Gastroesophageal sphincter (tissue), 4 donors: Measurements from ENCODE around the gene LAMA3. TPM values are rescaled to one million over a fixed set of nuclear protein-coding genes. Genes with fewer than 3 reads are reported as not detected.

Experiments
- ATAC-seq: fragments of 150-250 bp; one replicate; pipeline ENCODE4 v1.9.1; 2016; ENCODE audit warnings: mild to moderate bottlenecking, moderate library complexity
- H3K27ac ChIP-seq, 4 donors: fragments of 200-600 bp; sonication (generic) in 3 of 4; 1 replicate in 3 of 4; 2 replicates in 1 of 4; pipeline ENCODE4 v1.5.1; 2016 to 2019
- H3K27me3 ChIP-seq: fragments of 200-600 bp; sonication (generic); one replicate; pipeline ENCODE4 v1.5.1; 2019
- H3K36me3 ChIP-seq, 2 donors: fragments of 200-600 bp; sonication (generic); one replicate each; pipeline ENCODE4 v1.5.1; 2019; ENCODE audit warnings: control low read depth in 1 of 2
- H3K4me1 ChIP-seq, 3 donors: fragments of 200-600 bp; sonication (generic); 1 replicate in 2 of 3; 2 replicates in 1 of 3; pipeline ENCODE4 v1.5.1; 2016 to 2019; ENCODE audit warnings: control low read depth in 2 of 3
- H3K4me3 ChIP-seq, 2 donors: fragments of 200-600 bp; sonication (generic); one replicate each; pipeline ENCODE4 v1.5.1; 2019; ENCODE audit warnings: mild to moderate bottlenecking in 1 of 2, moderate library complexity in 1 of 2
- H3K9me3 ChIP-seq, 3 donors: fragments of 200-600 bp; sonication (generic); one replicate each; pipeline ENCODE4 v1.5.1; 2017 to 2019; ENCODE audit warnings: control low read depth in 2 of 3
- CTCF ChIP-seq, 4 experiments: fragments of 200-600 bp in 2 of 4; fragments of 450-650 bp in 2 of 4; sonication (generic) in 1 of 4; IDR thresholded peaks; one replicate each; pipeline ENCODE4 v1.5.1; 2017 to 2019; ENCODE audit warnings: antibody characterized with exemption in 4 of 4, mild to moderate bottlenecking in 2 of 4, moderate library complexity in 2 of 4
- EP300 ChIP-seq: sonication (generic); formaldehyde crosslinking; IDR thresholded peaks from one replicate; pipeline ENCODE4 v1.6.1; 2017; ENCODE audit warnings: antibody characterized with exemption, mild to moderate bottlenecking
- POLR2A ChIP-seq, 2 donors: fragments of 450-650 bp; IDR thresholded peaks; one replicate each; pipeline ENCODE4 v1.6.1; 2017; ENCODE audit warnings: antibody characterized with exemption in 2 of 2, mild to moderate bottlenecking in 2 of 2, moderate library complexity in 1 of 2
- POLR2AphosphoS5 ChIP-seq: sonication (generic); formaldehyde crosslinking; IDR thresholded peaks from one replicate; pipeline ENCODE4 v1.6.1; 2017; ENCODE audit warnings: antibody characterized with exemption
- WGBS, 2 donors: methylation state at CpG; one replicate each; pipeline ENCODE4 v1.1.5; 2018; ENCODE audit warnings: low coverage in 1 of 2; 5-methylcytosine and 5-hydroxymethylcytosine counted together
- total RNA-seq, 4 donors: library from RNA; depleted of rRNA; stranded (reverse); fragments of >200 nt; gene quantifications; one replicate each; pipeline ENCODE4 v1.1.0, GENCODE V29; 2016

LAMA3 gene
- total RNA-seq, 4 donors from 2014 or later: 8.3 to 13.5 (median 9.5) TPM

GRCh38 chr18:23716516-23716915, 27.3 kb downstream of the LAMA3 start:
- H3K4me3 ChIP-seq: no peak overlapping the region
- TF ChIP-seq EP300: no peak
- TF ChIP-seq POLR2AphosphoS5: no peak
- no peak for TF ChIP-seq POLR2A (IDR thresholded peaks at IDR 0.05)
- TF ChIP-seq CTCF (IDR thresholded peaks at IDR 0.05): no peak
- no peak for ATAC-seq
- peaks cover 0 to 11% (median 0%) of the 10 kb centered on the region in 3 donors for H3K4me1 ChIP-seq
- no peak overlapping the region for H3K27ac ChIP-seq
- no peaks in the 10 kb centered on the region for H3K9me3 ChIP-seq
- 59 to 87% methylated on average over 3 of the region's 3 CpGs for WGBS, 2 donors
- no peaks in the 10 kb centered on the region for H3K27me3 ChIP-seq
- no peaks in the 10 kb centered on the region for H3K36me3 ChIP-seq

GRCh38 chr18:23716966-23717365, 27.7 kb downstream of the LAMA3 start:
- ATAC-seq: no peak
- Histone ChIP-seq H3K27ac (no peak overlapping the region), H3K4me3 (no peak overlapping the region)

GRCh38 chr18:23718243-23718720, 29.0 kb downstream of the LAMA3 start:
- ATAC-seq: no peak
- no peaks in the 10 kb centered on the region for H3K9me3 ChIP-seq
- H3K27ac ChIP-seq: no peak overlapping the region
- 80 to 91% methylated on average over 5 of the region's 5 CpGs for WGBS, 2 donors
- no peak overlapping the region for H3K4me3 ChIP-seq
- H3K36me3 ChIP-seq: no peaks in the 10 kb centered on the region
- no peaks in the 10 kb centered on the region for H3K27me3 ChIP-seq
- TF ChIP-seq POLR2AphosphoS5: no peak
- H3K4me1 ChIP-seq: peaks cover 0 to 16% (median 0%) of the 10 kb centered on the region in 3 donors

More at GRCh38 chr18:23716966-23717365, 27.7 kb downstream of the LAMA3 start:
- Histone ChIP-seq H3K9me3 (no peaks in the 10 kb centered on the region), H3K27me3 (no peaks in the 10 kb centered on the region), H3K4me1 (peaks cover 0 to 11% (median 0%) of the 10 kb centered on the region in 3 donors), H3K36me3 (no peaks in the 10 kb centered on the region)
- TF ChIP-seq EP300: no peak
- TF ChIP-seq CTCF (IDR thresholded peaks at IDR 0.05): no peak
- no peak for TF ChIP-seq POLR2A (IDR thresholded peaks at IDR 0.05)
- no peak for TF ChIP-seq POLR2AphosphoS5

- no peak overlapping the region for H3K27ac ChIP-seq
- no peaks in the 10 kb centered on the region for H3K36me3 ChIP-seq
These were observed 29.5 kb downstream of the LAMA3 start for GRCh38 chr18:23718731-23719130.

GRCh38 chr18:23719634-23720201, 30.5 kb downstream of the LAMA3 start:
- Histone ChIP-seq H3K4me3 (no peak overlapping the region), H3K4me1 (peaks cover 0 to 16% (median 0%) of the 10 kb centered on the region in 3 donors), H3K27me3 (no peaks in the 10 kb centered on the region), H3K27ac (no peak overlapping the region), H3K36me3 (no peaks in the 10 kb centered on the region), H3K9me3 (no peaks in the 10 kb centered on the region)
- TF ChIP-seq CTCF (IDR thresholded peaks at IDR 0.05) (no peak), EP300 (no peak), POLR2AphosphoS5 (no peak), POLR2A (IDR thresholded peaks at IDR 0.05) (no peak)
- 17% methylated on average over 1 of the region's 1 CpG; no CpG with 5 or more reads in 1 of the 2 donors for WGBS, 2 donors
- ATAC-seq: peak; percentile 48

More at GRCh38 chr18:23718731-23719130, 29.5 kb downstream of the LAMA3 start:
- no peak for TF ChIP-seq CTCF (IDR thresholded peaks at IDR 0.05)
- peaks cover 0 to 16% (median 0%) of the 10 kb centered on the region in 3 donors for H3K4me1 ChIP-seq
- no peaks in the 10 kb centered on the region for H3K9me3 ChIP-seq
- WGBS, 2 donors: 52 to 81% methylated on average over 2 of the region's 2 CpGs
- no peak overlapping the region for H3K4me3 ChIP-seq
- ATAC-seq: no peak
- no peaks in the 10 kb centered on the region for H3K27me3 ChIP-seq
